HG03521 (cell line): ENCODE data around the gene ACTRT3.
"Not testable (repeated sequence)": the region's sequence is repeated elsewhere in the genome, so short reads cannot be mapped to it uniquely, and the experiment has no call there.

ENCODE experiments used
- ATAC-seq: cut with Tn5 transposase; IDR thresholded peaks from one replicate; pipeline ENCODE4 v1.9.1; 2021; ENCODE audit warnings: mild to moderate bottlenecking, moderate library complexity; ENCODE audit not compliant: unreplicated experiment

Gene ACTRT3

DNA sequence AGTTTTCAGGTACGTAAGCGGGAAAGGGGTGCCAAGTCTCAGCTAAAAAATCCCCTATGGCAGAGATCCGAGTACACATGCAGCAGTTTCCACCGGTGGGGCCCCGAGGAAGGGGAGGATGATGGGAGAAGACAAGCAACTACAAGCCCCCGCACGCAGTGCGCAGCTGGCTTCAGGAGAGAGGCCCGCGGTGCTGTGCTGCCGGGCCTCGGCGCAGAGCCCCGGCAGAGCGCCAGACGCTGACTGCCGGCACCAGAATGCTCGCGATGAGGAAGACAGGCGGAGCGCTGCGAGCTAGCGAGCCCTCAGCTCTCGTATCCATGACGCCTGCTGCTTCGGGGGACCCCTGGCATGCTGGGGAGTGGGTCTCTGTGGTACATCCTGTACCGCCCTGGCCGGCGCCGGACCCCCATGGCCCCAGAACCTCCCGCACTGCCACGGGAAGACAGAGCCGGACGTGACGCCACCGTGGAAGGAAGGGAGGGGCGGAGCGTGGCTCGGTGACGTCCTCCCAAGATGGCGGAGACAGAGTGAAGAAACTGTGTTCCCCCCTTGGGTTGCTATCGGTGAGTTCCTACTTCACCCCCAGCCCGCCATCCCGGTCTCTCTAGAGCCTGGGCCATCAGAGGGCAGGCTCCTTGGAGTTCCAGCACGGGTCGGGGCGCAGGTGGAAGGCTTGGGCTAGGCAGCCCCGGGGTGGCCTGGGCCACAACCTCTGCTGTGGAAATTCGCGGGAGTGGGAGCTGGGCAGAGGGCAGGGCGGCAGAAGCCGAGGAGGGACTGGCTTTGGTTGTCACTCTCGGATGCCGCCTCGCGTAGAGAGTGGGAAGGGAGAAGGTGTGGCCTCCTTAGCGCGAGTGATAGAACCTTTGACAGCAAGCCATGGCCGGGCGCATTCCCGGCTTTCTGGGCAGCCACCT lies 3.8 kb upstream of the ACTRT3 start, which contains the start of gene MYNN:
TSS of gene MYNN (plus strand) at position 500 of the 920 bp plus-strand sequence. CDS start 900 bp downstream, outside the sequence.
- peak; percentile 83 for ATAC-seq

DNA sequence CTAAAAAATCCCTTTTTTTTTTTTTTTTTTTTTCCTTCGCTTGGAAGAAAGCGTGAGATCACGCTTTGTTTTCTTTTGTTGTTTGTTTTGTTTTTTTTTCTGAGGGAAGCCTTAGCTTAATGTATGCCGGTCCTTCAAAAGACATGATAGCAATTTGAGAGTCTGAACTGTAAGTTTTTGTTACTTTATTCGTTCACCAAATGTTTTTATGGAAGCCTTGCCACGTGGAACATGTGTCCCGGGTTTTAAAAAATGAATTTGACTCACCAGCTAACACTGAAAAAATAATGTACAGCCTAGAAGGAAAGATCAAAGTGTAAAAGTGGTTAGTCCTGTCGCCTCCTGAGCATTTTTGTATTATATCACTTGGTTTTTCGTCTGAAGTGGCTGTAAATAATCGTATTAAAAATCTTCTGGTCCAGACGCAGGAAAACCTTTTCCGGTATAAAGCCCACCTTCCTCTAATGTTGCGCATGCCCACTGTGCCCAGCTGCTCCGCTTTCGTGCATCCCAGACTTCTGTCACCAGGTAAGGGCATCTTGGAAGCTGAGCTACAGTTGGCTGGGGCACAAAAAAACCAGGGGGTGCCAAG lies 3.0 kb upstream of the ACTRT3 start:
- ATAC-seq = peak; percentile 5

DNA sequence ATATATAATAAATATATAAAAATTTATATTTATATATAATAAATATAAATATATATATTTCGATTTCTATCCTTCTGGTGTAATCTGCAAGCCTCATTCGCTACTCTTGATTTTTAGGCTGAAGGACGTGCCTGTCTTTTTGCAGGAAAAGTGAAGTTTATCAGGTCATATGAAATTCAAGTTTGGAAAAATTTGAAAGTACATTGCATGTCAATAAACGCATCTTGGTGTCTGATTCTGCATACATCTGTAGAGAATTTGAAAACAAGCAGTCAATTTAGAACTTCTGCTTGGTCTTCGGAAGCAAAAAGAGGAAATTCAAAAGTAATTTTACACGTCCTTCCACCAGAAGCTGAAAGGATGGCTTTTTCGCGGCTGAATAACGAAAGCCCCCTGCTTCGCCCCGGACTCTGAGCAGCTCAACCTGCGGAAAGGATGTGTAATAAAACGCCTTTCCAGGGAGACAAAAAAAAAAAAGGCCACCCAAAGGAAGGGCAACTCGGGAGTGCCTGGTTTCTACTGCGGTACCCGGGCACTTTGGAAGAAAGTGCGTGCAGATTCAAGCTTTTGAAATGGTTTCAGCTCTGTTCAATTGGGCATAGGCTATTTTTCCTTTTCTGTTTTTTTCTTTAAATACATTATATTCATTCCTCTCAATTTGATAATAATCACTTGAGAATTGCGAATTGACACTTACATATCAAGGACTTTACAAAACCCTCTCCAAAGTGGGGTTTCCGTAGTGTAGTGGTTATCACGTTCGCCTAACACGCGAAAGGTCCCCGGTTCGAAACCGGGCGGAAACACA lies 2.3 kb upstream of the ACTRT3 start:
- ATAC-seq = no peak

DNA sequence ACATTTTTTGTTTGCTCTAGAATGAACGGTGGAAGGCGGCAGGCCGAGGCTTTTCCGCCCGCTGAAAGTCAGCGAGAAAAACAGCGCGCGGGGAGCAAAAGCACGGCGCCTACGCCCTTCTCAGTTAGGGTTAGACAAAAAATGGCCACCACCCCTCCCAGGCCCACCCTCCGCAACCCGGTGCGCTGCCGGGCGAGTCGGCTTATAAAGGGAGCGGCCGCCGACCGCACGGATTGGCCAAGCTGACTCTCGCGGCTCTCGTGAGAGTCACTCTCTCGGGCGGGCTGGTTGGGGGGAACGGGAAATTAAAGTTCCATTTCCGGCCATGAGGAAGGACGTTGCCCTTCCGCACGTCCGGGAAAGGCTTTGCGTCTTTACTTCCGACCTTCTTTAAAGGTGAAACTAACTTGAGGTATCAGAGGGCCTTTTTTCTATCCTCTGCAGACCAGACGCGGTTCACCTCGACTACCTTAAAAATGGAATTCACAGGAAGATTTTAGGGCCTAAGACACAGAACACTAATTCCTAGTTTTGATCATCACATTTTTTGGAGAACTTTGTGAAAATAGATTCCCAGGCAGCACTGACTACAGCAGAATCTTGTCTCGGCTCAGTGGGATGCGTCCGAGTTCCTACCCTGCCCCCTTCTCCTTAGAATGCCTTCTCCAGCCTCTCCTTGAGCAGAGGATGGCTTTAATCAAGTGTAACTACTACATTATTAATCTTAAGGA lies 4.3 kb downstream of the ACTRT3 start, which contains the start of gene TERC:
TSS of gene TERC (minus strand) at position 179 of the 731 bp plus-strand sequence.
- peak; percentile 74 for ATAC-seq

DNA sequence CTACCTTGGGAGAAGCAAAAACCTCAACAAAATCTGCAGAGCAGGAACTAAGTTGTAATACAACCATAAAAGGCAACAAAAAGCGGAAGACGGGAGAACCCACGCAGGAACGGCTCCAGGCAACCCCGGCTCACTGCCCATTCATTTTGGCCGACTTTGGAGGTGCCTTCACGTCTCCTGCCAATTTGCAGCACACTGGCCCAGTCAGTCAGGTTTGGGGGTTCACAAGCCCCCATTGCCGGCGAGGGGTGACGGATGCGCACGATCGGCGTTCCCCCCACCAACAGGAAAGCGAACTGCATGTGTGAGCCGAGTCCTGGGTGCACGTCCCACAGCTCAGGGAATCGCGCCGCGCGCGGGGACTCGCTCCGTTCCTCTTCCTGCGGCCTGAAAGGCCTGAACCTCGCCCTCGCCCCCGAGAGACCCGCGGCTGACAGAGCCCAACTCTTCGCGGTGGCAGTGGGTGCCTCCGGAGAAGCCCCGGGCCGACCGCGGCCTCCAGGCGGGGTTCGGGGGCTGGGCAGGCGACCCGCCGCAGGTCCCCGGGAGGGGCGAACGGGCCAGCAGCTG lies 5.0 kb downstream of the ACTRT3 start:
- ATAC-seq = peak; percentile 39

DNA sequence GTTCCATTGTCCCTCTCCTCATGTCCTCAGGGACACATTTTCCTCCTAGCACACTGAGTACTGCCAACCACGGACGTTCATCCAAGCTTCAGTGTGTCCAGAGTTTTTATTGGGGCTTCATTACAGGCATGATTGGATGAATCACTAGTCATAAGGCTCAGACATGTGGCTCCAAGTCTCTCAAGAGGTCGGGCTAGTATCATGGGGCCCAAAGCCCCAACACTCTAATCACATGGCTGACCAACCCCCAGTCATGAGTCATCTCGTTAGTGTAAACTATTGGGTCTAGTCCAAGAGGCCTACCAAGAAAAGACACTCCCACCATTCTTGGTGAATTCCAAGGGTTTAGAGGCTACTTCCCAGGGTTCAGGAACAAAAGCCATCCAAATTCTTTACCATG lies 8.9 kb downstream of the ACTRT3 start:
- ATAC-seq = no peak

DNA sequence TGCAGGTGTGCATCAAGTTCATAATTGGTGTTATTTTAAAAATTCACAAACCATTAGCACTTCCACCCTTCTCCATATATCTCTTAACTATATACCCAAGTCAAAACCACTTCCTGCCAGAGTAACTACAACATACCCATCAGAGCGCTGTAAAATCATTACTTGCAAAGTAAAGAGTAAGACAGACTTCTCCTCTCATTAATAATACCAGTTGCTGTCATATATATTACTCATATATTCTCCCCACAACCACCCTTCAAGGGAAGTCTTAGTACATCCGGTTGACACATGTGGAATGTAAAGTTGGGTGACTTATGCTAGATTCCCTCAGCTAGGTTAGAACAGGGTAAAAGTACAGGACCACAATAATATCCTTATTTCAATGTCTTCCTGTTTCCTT lies 10.1 kb downstream of the ACTRT3 start:
- ATAC-seq = peak; percentile 47

DNA sequence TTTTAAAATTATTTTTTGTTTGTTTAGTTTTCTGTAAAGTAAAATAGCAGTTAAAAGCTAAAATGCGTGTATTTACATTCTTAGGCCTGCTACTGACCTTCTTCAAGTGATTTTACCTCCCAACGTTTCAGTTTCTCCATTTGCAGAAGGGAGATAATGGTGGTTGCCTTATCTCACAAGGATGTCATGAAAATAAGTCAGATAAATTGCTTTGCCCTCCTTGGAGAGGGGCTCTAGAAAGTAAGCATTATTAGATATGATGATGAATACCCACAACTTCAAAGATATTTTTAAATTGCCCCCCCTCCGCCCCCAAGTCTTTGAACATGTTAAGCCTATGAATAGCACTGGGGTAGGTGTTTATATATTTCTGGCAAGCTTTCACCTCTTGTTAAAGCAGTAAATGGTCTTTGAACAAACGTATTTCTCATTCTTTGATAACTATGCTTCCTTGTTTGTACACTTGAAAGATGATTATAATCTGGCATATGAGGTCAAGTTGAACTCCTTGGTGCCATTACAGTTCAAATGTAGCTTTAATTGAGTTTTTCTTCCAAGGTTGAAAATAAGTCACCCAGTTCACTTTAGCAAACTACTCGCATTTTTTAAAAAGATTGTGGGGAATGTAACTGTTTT lies 10.9 kb downstream of the ACTRT3 start:
- ATAC-seq = no peak

DNA sequence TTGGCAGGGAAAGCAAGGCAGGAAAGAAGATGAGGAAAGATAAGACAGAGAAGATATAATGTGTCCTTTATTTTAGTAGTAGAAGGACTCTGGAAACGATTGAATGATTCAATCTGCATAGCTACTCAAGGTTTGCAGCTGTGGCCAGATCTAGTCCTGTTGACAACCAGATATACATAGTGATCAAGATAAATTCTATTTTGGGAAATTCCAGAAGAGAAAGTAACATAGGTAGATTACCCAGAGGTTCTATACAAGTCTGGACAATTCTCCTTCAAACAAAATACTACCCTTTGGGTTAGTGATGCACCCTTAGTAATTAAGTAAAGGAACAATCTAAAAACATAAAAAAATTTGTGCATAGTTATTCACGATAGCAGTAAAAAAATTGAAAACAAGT lies 13.9 kb downstream of the ACTRT3 start:
- ATAC-seq = no peak

DNA sequence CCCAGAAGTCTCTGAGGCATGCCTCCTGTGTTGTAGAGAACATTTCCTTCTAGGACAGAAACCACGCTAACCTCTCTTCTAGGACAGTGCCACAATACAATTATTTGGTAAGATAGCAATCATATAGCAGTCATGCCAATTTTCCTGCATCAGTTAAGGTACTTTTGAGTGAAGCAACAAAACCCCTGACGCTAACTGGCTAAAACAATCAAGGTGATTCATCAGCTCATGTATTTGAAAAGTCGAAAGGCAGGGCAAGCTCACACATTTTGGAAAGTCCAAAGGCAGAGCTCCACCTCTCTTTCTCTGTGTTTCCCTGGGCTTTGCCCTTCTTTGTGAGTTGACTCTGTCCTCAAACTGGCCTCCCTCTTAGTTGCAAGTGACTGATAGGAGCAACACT lies 14.7 kb downstream of the ACTRT3 start:
- ATAC-seq = no peak

DNA sequence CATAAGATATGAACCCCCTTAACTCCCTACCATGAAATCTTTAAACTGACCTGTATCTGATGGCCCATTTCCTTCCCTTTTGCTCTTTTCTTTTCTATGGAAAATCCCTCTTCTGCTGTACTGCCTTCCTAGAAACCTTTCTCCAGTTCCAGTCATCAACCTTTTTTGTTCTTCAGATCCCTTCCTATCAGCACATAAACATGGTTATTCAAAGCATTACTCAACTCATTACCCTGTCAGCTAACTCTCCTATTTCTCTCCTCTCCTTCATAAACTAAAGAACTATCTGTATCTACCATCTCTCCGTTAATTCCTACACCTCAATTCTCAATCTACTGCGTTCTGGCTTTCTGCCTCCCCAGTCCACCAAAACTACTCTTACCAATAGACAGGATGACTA lies 17.5 kb downstream of the ACTRT3 start:
- ATAC-seq = no peak

DNA sequence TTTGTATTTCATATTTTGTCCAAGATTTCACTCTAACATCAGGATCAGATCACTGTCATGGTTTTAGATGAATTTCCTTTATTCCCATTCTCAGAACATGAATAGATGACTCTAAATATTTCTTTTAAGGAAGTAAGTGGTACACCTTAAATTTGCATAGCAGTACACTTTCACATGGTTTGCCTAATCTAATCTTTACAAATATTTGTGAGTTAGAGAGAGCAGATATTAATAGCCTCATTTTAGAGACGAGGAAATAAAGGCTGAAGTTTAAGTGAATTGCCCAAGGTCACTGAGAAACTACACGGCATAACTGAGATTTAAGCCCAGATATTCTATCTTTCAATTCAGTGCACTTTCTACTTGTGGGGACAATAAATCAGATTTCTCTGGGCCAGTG lies 18.7 kb downstream of the ACTRT3 start:
- ATAC-seq = no peak

DNA sequence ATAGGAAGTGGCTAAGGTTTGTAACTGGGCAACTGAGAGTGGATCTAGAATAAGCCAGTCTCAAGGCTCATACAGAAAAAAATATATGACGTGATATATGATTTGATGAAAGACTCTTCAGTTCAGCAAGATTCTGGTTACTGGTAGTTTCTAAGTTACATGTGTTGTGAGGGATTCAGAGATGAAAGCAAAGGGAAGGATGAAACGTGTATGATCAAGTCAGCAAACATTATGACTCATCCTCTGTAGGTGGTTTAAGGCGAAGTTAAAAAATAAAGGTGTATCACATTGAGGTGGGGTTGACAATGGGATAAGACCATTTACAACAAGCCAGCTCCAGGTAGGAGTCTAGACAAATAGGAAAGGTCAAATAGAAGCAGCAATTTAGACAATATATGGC lies 20.7 kb downstream of the ACTRT3 start:
- ATAC-seq = no peak

DNA sequence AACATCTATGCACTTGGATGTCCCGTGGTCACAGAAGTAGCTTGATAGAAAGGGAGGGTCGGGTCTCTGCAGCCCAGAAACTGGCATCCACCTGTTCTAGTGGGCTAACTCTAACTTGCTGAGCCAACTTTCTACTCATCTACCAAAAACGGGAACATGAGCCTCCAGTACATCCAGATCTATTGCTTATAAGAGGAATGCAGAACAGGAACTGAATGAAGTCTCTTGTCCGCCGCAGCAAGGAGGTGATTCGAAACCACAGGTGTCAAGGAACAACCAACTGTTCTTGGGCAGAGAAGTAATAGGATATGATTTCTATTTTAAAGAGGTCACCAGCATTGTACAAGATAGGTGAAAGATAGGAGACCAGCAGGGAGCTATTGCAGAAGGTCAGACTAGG lies 22.4 kb downstream of the ACTRT3 start:
- ATAC-seq = no peak

DNA sequence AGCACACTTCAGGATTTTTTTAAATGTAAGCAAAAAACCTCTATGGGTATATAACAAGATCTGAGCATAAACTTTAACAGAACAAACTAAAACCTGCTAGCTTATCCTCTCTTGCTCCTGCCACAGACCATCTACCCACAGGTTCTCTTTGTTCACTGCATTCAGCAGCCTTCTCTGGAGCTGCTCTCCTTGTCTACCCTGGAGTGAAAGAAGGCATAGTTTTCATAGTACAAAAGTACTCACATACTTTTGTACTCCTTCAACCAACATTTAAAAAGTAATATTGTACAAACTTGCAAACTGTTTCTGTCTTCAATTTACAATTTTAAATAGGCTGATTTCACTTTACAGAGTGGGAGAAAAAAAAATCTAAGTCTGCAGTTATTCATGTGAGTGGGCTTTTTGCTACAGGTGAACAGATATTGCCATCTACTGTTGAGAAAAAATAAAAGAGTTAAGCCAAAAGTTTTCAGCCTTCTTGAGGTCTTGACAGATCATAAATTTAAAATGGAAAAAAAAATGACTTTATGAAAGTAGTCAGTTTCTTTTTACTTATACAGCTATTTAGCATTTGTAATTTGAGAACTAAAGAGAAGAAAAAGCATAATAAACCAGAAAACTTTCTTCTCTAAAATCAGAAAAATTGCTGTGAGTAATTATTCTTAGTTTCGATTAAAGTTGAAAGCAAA lies 24.9 kb downstream of the ACTRT3 start:
- no peak for ATAC-seq

DNA sequence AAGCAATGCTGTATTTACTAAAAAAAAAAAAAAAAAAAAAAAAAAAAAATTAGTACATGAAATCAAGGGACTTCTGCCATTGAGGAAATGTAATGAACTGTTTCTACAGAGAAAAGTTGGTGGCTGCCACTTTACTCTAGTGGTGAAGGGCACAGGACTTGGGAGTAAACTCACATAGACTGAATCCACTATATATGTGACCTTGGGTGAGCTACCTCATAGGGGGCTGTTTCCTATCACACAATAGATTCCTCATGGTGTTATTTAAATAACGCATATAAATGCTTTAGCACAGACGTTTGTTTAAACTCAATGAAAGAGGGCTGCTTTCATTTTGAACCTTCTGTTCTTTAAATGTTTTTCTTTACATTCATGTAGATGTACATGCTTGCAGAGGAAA lies 30.3 kb downstream of the ACTRT3 start:
- ATAC-seq = no peak

DNA sequence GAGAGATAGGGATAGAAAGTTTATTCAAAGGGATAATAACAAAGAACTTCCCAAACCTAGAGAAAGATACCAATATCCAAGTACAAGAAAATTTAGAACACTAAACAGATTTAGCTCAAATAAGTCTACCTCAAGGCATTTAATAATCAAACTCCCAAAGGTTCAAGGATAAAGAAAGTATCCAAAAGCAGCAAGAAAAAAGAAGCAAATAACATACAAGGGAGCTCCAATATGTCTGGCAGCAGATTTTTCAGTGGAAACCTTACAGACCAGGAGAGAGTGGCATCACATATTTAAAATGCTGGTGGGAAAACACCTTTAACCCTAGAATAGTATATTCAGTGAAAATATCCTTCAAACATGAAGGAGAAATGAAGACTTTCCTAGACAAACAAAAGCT lies 37.5 kb downstream of the ACTRT3 start:
- ATAC-seq = not testable (repeated sequence)

DNA sequence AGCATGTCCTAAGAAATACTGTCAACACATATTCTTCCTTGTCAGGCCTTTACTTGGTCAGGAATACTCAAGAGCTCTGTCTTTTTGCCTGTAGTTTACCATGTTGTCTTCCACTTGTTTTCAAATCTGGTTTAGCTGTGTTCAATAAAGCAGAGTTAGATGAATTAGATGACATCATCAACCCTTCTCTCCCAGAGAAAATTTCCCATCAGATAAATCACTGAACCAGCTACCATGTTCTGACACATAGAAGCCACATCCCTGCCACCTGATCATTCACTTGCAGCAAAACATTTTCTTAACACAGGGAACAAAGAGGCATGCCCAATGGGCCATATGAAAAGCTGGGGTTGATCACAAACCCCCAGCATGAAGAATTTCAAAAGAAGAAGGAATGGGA lies 46.6 kb downstream of the ACTRT3 start:
- no peak for ATAC-seq

DNA sequence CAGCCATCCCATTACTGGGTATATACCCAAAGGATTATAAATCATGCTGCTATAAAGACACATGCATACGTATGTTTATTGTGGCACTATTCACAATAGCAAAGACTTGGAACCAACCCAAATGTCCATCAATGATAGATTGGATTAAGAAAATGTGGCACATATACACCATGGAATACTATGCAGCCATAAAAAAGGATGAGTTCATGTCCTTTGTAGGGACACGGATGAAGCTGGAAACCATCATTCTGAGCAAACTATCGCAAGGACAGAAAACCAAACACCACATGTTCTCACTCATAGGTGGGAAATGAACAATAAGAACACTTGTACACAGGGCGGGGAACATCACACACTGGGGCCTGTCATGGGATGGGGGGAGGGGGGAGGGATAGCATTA lies 50.9 kb downstream of the ACTRT3 start:
- ATAC-seq = not testable (repeated sequence)
